ENCODE measurements around the gene ARHGEF3. TPM values are rescaled to one million over a fixed set of nuclear protein-coding genes. Genes with fewer than 3 reads are reported as not detected.
"Not testable (repeated sequence)": the region's sequence is repeated elsewhere in the genome, so short reads cannot be mapped to it uniquely, and the experiment has no call there.

Gene ARHGEF3
- total RNA-seq, 1 donor from 2014 or later: 10.8 TPM

GRCh38 chr3:56732109-56732508 is 69.6 kb downstream of the ARHGEF3 start:
- Mint-ChIP-seq H3K27ac (ENCODE audit: unreplicated experiment) (no peak overlapping the region), H3K9me3 (ENCODE audit: unreplicated experiment) (no peaks in the 10 kb centered on the region), H3K4me3 (ENCODE audit: unreplicated experiment) (no peak overlapping the region), H3K36me3 (ENCODE audit: unreplicated experiment) (no peaks in the 10 kb centered on the region), H3K4me1 (ENCODE audit: low read depth, unreplicated experiment) (peaks cover 3% of the 10 kb centered on the region), H3K27me3 (ENCODE audit: unreplicated experiment) (no peaks in the 10 kb centered on the region)
- no peak for DNase-seq
- TF ChIP-seq, protein P1, sequence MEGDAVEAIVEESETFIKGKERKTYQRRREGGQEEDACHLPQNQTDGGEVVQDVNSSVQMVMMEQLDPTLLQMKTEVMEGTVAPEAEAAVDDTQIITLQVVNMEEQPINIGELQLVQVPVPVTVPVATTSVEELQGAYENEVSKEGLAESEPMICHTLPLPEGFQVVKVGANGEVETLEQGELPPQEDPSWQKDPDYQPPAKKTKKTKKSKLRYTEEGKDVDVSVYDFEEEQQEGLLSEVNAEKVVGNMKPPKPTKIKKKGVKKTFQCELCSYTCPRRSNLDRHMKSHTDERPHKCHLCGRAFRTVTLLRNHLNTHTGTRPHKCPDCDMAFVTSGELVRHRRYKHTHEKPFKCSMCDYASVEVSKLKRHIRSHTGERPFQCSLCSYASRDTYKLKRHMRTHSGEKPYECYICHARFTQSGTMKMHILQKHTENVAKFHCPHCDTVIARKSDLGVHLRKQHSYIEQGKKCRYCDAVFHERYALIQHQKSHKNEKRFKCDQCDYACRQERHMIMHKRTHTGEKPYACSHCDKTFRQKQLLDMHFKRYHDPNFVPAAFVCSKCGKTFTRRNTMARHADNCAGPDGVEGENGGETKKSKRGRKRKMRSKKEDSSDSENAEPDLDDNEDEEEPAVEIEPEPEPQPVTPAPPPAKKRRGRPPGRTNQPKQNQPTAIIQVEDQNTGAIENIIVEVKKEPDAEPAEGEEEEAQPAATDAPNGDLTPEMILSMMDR (IDR thresholded peaks at IDR 0.05; ENCODE audit: partially characterized antibody, unreplicated experiment): no peak

DNA sequence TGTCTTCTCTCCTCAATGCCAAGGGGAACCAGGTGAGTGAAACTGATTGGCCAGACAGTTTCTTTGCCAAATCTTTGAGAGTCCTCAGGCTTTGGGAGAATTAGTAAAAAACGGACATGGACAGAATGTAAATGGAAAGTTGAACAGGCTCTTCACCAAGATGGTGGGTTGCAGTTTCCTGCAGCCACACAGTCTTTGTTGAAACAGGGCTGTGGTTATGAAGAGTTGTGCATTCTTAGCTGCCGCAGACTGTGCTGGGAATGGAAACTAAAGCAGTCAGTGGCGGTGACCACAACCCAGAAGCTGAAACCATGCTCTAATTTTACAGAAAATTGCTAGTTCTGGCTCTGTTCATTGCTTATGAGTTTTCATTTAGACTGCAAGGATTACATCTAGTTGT is 76.6 kb downstream of the ARHGEF3 start:
- H3K36me3 Mint-ChIP-seq (ENCODE audit: unreplicated experiment): no peaks in the 10 kb centered on the region

GRCh38 chr3:56724676-56725075 is 77.1 kb downstream of the ARHGEF3 start:
- H3K4me1 Mint-ChIP-seq (ENCODE audit: low read depth, unreplicated experiment): no peaks in the 10 kb centered on the region
- no peak for DNase-seq
- no peaks in the 10 kb centered on the region for H3K36me3 Mint-ChIP-seq (ENCODE audit: unreplicated experiment)
- no peak overlapping the region for H3K4me3 Mint-ChIP-seq (ENCODE audit: unreplicated experiment)
- H3K27ac Mint-ChIP-seq (ENCODE audit: unreplicated experiment): no peak overlapping the region
- TF ChIP-seq, protein P1 (IDR thresholded peaks at IDR 0.05; ENCODE audit: partially characterized antibody, unreplicated experiment): no peak
- H3K27me3 Mint-ChIP-seq (ENCODE audit: unreplicated experiment): no peaks in the 10 kb centered on the region
- H3K9me3 Mint-ChIP-seq (ENCODE audit: unreplicated experiment): peaks cover 5% of the 10 kb centered on the region

More for the DNA sequence above, 76.6 kb downstream of the ARHGEF3 start:
- H3K27ac Mint-ChIP-seq (ENCODE audit: unreplicated experiment): no peak overlapping the region
- peaks cover 3% of the 10 kb centered on the region for H3K4me1 Mint-ChIP-seq (ENCODE audit: low read depth, unreplicated experiment)
- DNase-seq: no peak
- H3K9me3 Mint-ChIP-seq (ENCODE audit: unreplicated experiment): peaks cover 3% of the 10 kb centered on the region
- TF ChIP-seq, protein P1 (IDR thresholded peaks at IDR 0.05; ENCODE audit: partially characterized antibody, unreplicated experiment): no peak
- H3K4me3 Mint-ChIP-seq (ENCODE audit: unreplicated experiment): no peak overlapping the region
- H3K27me3 Mint-ChIP-seq (ENCODE audit: unreplicated experiment): no peaks in the 10 kb centered on the region

DNA sequence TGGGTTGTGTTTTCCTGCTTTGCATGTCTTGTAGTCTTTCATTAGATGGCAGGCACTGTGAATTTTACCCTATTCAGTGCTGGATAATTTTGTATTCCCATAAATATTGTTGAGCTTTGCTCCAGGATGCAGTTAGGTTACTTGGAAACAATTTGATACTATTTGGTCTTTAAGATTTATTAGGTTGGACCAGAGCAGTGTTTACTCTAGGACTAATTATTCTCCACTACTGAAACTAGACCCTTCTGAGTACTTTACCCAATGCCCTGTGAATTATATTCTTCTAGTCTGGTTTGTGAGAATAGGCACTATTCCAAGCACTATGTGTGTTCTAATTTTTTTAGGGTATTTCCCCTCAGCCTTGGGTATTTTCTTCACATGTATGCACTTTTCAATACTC is 80.9 kb downstream of the ARHGEF3 start:
- no peak for DNase-seq
- Mint-ChIP-seq H3K36me3 (ENCODE audit: unreplicated experiment) (no peaks in the 10 kb centered on the region), H3K9me3 (ENCODE audit: unreplicated experiment) (peaks cover 5% of the 10 kb centered on the region), H3K27ac (ENCODE audit: unreplicated experiment) (no peak overlapping the region), H3K4me3 (ENCODE audit: unreplicated experiment) (no peak overlapping the region), H3K27me3 (ENCODE audit: unreplicated experiment) (no peaks in the 10 kb centered on the region), H3K4me1 (ENCODE audit: low read depth, unreplicated experiment) (no peaks in the 10 kb centered on the region)
- TF ChIP-seq, protein P1 (IDR thresholded peaks at IDR 0.05; ENCODE audit: partially characterized antibody, unreplicated experiment): no peak

GRCh38 chr3:56718809-56719208 is 82.9 kb downstream of the ARHGEF3 start:
- not testable (repeated sequence) for H3K9me3 Mint-ChIP-seq (ENCODE audit: unreplicated experiment); DNase-seq; H3K4me3 Mint-ChIP-seq (ENCODE audit: unreplicated experiment); H3K27me3 Mint-ChIP-seq (ENCODE audit: unreplicated experiment); H3K27ac Mint-ChIP-seq (ENCODE audit: unreplicated experiment); H3K4me1 Mint-ChIP-seq (ENCODE audit: low read depth, unreplicated experiment); H3K36me3 Mint-ChIP-seq (ENCODE audit: unreplicated experiment)

DNA sequence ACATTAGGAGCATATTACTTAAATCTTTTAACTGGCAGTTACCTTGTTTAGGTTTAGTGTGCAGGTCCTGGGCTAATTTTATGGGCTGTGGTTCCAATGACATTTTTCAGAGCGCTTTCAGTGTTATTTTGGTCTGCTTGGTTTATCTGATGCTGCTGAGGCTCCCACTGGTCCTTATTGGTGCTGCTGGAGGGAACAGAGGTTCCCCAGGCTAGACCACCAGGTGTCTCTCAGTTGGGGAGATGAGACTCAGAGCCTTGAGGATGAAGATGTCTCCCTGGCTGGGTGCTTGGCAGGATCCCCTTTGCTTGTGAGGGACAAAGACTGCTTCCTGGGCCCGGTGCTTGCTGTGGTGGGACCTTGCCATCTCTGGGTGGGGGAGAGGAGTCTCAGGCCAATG is 90.4 kb downstream of the ARHGEF3 start:
- TF ChIP-seq, protein P1 (IDR thresholded peaks at IDR 0.05; ENCODE audit: partially characterized antibody, unreplicated experiment): no peak
- DNase-seq: no peak
- Mint-ChIP-seq H3K36me3 (ENCODE audit: unreplicated experiment) (peaks cover 4% of the 10 kb centered on the region), H3K27me3 (ENCODE audit: unreplicated experiment) (no peaks in the 10 kb centered on the region), H3K4me3 (ENCODE audit: unreplicated experiment) (no peak overlapping the region), H3K27ac (ENCODE audit: unreplicated experiment) (no peak overlapping the region), H3K4me1 (ENCODE audit: low read depth, unreplicated experiment) (no peaks in the 10 kb centered on the region), H3K9me3 (ENCODE audit: unreplicated experiment) (no peaks in the 10 kb centered on the region)

- not testable (repeated sequence) for H3K36me3 Mint-ChIP-seq (ENCODE audit: unreplicated experiment); H3K4me1 Mint-ChIP-seq (ENCODE audit: low read depth, unreplicated experiment); H3K27me3 Mint-ChIP-seq (ENCODE audit: unreplicated experiment); H3K9me3 Mint-ChIP-seq (ENCODE audit: unreplicated experiment); H3K4me3 Mint-ChIP-seq (ENCODE audit: unreplicated experiment); DNase-seq; H3K27ac Mint-ChIP-seq (ENCODE audit: unreplicated experiment)
Observed at GRCh38 chr3:56707412-56707811, 94.3 kb downstream of the ARHGEF3 start.

Data from glutamatergic neuron (in vitro differentiated cells).